H9 (cell line): Measurements from ENCODE around the gene LRRC74B. TPM values are rescaled to one million over a fixed set of nuclear protein-coding genes. Genes with fewer than 3 reads are reported as not detected.
"Not testable (repeated sequence)": the region's sequence is repeated elsewhere in the genome, so short reads cannot be mapped to it uniquely, and the experiment has no call there.

Experiments used
- DNase-seq: peaks from one replicate; pipeline ENCODE4 v3.0.0-alpha.2; 2017
- H2AFZ ChIP-seq: one replicate; pipeline ENCODE4 v1.6.1; 2013; ENCODE audit warnings: mild to moderate bottlenecking, low read length, control low read depth, moderate library complexity
- H2AK5ac ChIP-seq: 2 replicates; pipeline ENCODE4 v1.6.1; 2013; ENCODE audit warnings: low read length, control low read depth, mixed read lengths; ENCODE audit not compliant: insufficient read length
- H2BK120ac ChIP-seq: one replicate; pipeline ENCODE4 v1.6.1; 2013; ENCODE audit warnings: low read depth, mild to moderate bottlenecking, low read length, control low read depth, inconsistent platforms; ENCODE audit not compliant: poor library complexity, severe bottlenecking
- H2BK12ac ChIP-seq: 2 replicates; pipeline ENCODE4 v1.6.1; 2013; ENCODE audit warnings: low read length, control low read depth, mixed read lengths, low read depth; ENCODE audit not compliant: insufficient read length
- H2BK15ac ChIP-seq: 2 replicates; pipeline ENCODE4 v1.6.1; 2013; ENCODE audit warnings: low read depth, low read length, control low read depth
- H2BK20ac ChIP-seq: one replicate; pipeline ENCODE4 v1.6.1; 2013; ENCODE audit warnings: low read depth, mild to moderate bottlenecking, low read length, control low read depth, inconsistent platforms; ENCODE audit not compliant: poor library complexity, severe bottlenecking
- H2BK5ac ChIP-seq: 2 replicates; pipeline ENCODE4 v1.6.1; 2013; ENCODE audit warnings: low read length, control low read depth, mixed read lengths; ENCODE audit not compliant: insufficient read length
- H3K14ac ChIP-seq: 2 replicates; pipeline ENCODE4 v1.6.1; 2013; ENCODE audit warnings: low read length, control low read depth; ENCODE audit not compliant: insufficient read depth
- H3K18ac ChIP-seq: 2 replicates; pipeline ENCODE4 v1.6.1; 2013; ENCODE audit warnings: low read depth, mild to moderate bottlenecking, mixed read lengths, low read length, control low read depth; ENCODE audit not compliant: insufficient read length
- H3K23ac ChIP-seq: 2 replicates; pipeline ENCODE4 v1.6.1; 2013; ENCODE audit warnings: low read length, control low read depth, mixed read lengths, low read depth; ENCODE audit not compliant: insufficient read length
- H3K23me2 ChIP-seq: 2 replicates; pipeline ENCODE4 v1.6.1; 2013; ENCODE audit warnings: low read depth, mild to moderate bottlenecking, mixed read lengths, low read length, control low read depth; ENCODE audit not compliant: insufficient read length, poor library complexity, severe bottlenecking
- H3K27ac ChIP-seq: 2 replicates; pipeline ENCODE4 v1.5.1; 2013; ENCODE audit warnings: low read length, control low read depth, mixed read lengths, low read depth; ENCODE audit not compliant: insufficient read length
- H3K27me3 ChIP-seq: 2 replicates; pipeline ENCODE4 v1.6.1; 2013; ENCODE audit warnings: low read length, control low read depth, inconsistent platforms; ENCODE audit not compliant: insufficient read depth
- H3K4ac ChIP-seq: 2 replicates; pipeline ENCODE4 v1.6.1; 2013; ENCODE audit warnings: low read depth, mild to moderate bottlenecking, control low read depth, inconsistent platforms, low read length, moderate library complexity
- H3K4me1 ChIP-seq: 2 replicates; pipeline ENCODE4 v1.6.1; 2013; ENCODE audit warnings: low read length, control low read depth, inconsistent platforms; ENCODE audit not compliant: insufficient read depth
- H3K4me2 ChIP-seq: 2 replicates; pipeline ENCODE4 v1.6.1; 2013; ENCODE audit warnings: low read length, control low read depth, mixed read lengths; ENCODE audit not compliant: insufficient read length, insufficient read depth
- H3K56ac ChIP-seq: 2 replicates; pipeline ENCODE4 v1.6.1; 2013; ENCODE audit warnings: low read depth, mild to moderate bottlenecking, mixed read lengths, low read length, control low read depth; ENCODE audit not compliant: insufficient read length
- H3K79me1 ChIP-seq: 2 replicates; pipeline ENCODE4 v1.6.1; 2013; ENCODE audit warnings: low read depth, mild to moderate bottlenecking, moderate library complexity, low read length, control low read depth, inconsistent platforms; ENCODE audit not compliant: insufficient read depth, poor library complexity, severe bottlenecking
- H3K79me2 ChIP-seq: 2 replicates; pipeline ENCODE4 v1.6.1; 2013; ENCODE audit warnings: low read length, control low read depth, inconsistent platforms; ENCODE audit not compliant: insufficient read depth
- H3K9ac ChIP-seq: 2 replicates; pipeline ENCODE4 v1.6.1; 2013; ENCODE audit warnings: low read length, control low read depth, mixed read lengths; ENCODE audit not compliant: insufficient read length; ENCODE audit errors: extremely low read depth
- H3K9me3 ChIP-seq: one replicate; pipeline ENCODE4 v1.6.1; 2013; ENCODE audit warnings: low read depth, low read length, inconsistent platforms; ENCODE audit not compliant: control insufficient read depth
- H3T11ph ChIP-seq: one replicate; pipeline ENCODE4 v1.6.1; 2013; ENCODE audit warnings: mild to moderate bottlenecking, low read length, control low read depth, inconsistent platforms
- H4K20me1 ChIP-seq: one replicate; pipeline ENCODE4 v1.6.1; 2013; ENCODE audit not compliant: control insufficient read depth, insufficient read length, insufficient read depth
- H4K5ac ChIP-seq: 2 replicates; pipeline ENCODE4 v1.6.1; 2013; ENCODE audit warnings: low read depth, mild to moderate bottlenecking, mixed read lengths, low read length, control low read depth; ENCODE audit not compliant: insufficient read length
- H4K8ac ChIP-seq: replicated peaks from 2 replicates; pipeline ENCODE4 v1.6.1; 2013; ENCODE audit warnings: low read length, control low read depth, mixed read lengths, low read depth; ENCODE audit not compliant: insufficient read length
- H4K91ac ChIP-seq: 2 replicates; pipeline ENCODE4 v1.6.1; 2013; ENCODE audit warnings: low read depth, mild to moderate bottlenecking, moderate library complexity, mixed read lengths, low read length, control low read depth; ENCODE audit not compliant: insufficient read length
- H3K27ac Mint-ChIP-seq, 3 experiments: 2 replicates in 2 of 3; 3 replicates in 1 of 3; pipeline ENCODE4 v1.8.0; 2020 to 2021; ENCODE audit warnings: mixed read lengths in 3 of 3, mild to moderate bottlenecking in 1 of 3, moderate library complexity in 1 of 3
- H3K27me3 Mint-ChIP-seq: 2 replicates; pipeline ENCODE4 v1.8.0; 2021; ENCODE audit warnings: low read depth, mild to moderate bottlenecking, moderate library complexity, mixed read lengths
- H3K36me3 Mint-ChIP-seq, 3 experiments: 2 replicates in 2 of 3; 3 replicates in 1 of 3; pipeline ENCODE4 v1.8.0; 2020 to 2021; ENCODE audit warnings: low read depth in 3 of 3, mixed read lengths in 3 of 3; ENCODE audit not compliant: insufficient read depth in 1 of 3
- H3K4me1 Mint-ChIP-seq, 2 experiments: 2 replicates each; pipeline ENCODE4 v1.8.0; 2020; ENCODE audit warnings: mixed read lengths in 2 of 2
- H3K4me3 Mint-ChIP-seq, 2 experiments: 2 replicates in 1 of 2; 3 replicates in 1 of 2; pipeline ENCODE4 v1.8.0; 2020 to 2021; ENCODE audit warnings: mild to moderate bottlenecking in 2 of 2, mixed read lengths in 2 of 2, moderate library complexity in 1 of 2
- H3K9me3 Mint-ChIP-seq, 2 experiments: 2 replicates in 1 of 2; 3 replicates in 1 of 2; pipeline ENCODE4 v1.8.0; 2020; ENCODE audit warnings: mild to moderate bottlenecking in 2 of 2, mixed read lengths in 2 of 2, moderate library complexity in 1 of 2
- WGBS: extraction: QIAGEN DNeasy Blood & Tissue Kit; methylation state at CpG from one replicate; pipeline ENCODE4 v1.1.7; 2013; ENCODE audit warnings: missing lambda C conversion rate, low lambda C conversion rate, mixed read lengths; ENCODE audit not compliant: insufficient read length; ENCODE audit errors: extremely low coverage; 5-methylcytosine and 5-hydroxymethylcytosine counted together
- total RNA-seq: library from RNA; stranded (reverse); gene quantifications from 2 replicates; pipeline ENCODE4 v1.2.1, GENCODE V29; 2021
- TF ChIP-seq, protein P1 (sequence below): fragments of 200-600 bp; sonication (generic); conservative IDR thresholded peaks from 3 replicates; pipeline ENCODE4 v1.8.0; 2021; ENCODE audit warnings: antibody characterized with exemption, mild to moderate bottlenecking

The LRRC74B gene
- total RNA-seq, 1 experiment from 2014 or later: not detected

DNA sequence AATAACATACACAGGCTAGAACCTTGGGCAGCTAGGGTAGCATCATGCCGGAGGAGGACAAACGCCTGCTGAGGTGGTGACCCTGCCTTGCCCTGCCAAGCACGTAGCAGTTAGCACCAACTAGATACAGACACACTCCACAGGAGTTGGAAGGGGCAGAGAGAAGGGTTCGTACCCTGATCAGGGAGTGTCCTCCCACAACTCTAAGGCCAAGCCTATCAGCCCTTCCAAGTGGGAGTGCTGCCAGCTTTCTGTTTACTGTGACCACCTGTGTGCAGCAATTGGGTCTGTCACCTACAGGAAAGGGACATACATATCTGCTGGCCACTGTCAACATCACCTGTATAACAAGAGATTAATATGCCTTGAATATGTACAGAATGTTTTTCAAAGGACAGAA is 42.0 kb upstream of the LRRC74B start:
- Histone ChIP-seq H2AK5ac (no peak overlapping the region), H3T11ph (no peak overlapping the region), H3K56ac (no peak overlapping the region), H3K9me3 (no peaks in the 10 kb centered on the region), H4K5ac (no peak overlapping the region), H2BK12ac (no peak overlapping the region), H3K18ac (no peak overlapping the region), H4K20me1 (no peaks in the 10 kb centered on the region), H3K4ac (no peak overlapping the region), H3K23ac (no peak overlapping the region), H3K27ac (no peak overlapping the region), H2BK120ac (no peak overlapping the region), H3K79me2 (no peaks in the 10 kb centered on the region), H3K9ac (no peak overlapping the region), H2BK5ac (no peak overlapping the region), H2BK15ac (no peak overlapping the region), H3K27me3 (no peaks in the 10 kb centered on the region), H3K23me2 (peaks cover 11% of the 10 kb centered on the region), H2BK20ac (no peak overlapping the region), H4K8ac (no peak overlapping the region), H3K4me2 (no peak overlapping the region), H3K4me1 (no peaks in the 10 kb centered on the region; the same call in 1 of the 2 replicates), H2AFZ (no peak overlapping the region), H4K91ac (no peak overlapping the region), H3K14ac (no peak overlapping the region), H3K79me1 (no peaks in the 10 kb centered on the region)
- TF ChIP-seq, protein P1, sequence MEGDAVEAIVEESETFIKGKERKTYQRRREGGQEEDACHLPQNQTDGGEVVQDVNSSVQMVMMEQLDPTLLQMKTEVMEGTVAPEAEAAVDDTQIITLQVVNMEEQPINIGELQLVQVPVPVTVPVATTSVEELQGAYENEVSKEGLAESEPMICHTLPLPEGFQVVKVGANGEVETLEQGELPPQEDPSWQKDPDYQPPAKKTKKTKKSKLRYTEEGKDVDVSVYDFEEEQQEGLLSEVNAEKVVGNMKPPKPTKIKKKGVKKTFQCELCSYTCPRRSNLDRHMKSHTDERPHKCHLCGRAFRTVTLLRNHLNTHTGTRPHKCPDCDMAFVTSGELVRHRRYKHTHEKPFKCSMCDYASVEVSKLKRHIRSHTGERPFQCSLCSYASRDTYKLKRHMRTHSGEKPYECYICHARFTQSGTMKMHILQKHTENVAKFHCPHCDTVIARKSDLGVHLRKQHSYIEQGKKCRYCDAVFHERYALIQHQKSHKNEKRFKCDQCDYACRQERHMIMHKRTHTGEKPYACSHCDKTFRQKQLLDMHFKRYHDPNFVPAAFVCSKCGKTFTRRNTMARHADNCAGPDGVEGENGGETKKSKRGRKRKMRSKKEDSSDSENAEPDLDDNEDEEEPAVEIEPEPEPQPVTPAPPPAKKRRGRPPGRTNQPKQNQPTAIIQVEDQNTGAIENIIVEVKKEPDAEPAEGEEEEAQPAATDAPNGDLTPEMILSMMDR: no peak
- WGBS: no CpG with 5 or more reads among the region's 4 CpGs
- Mint-ChIP-seq H3K9me3 (no peaks in the 10 kb centered on the region), H3K27me3 (no peaks in the 10 kb centered on the region), H3K36me3 (peaks cover 0 to 6% (median 1%) of the 10 kb centered on the region in 3 experiments; a peak in 3 of 7 replicates), H3K4me3 (peak overlapping the region; percentile 88 to 92; a peak in 3 of 5 replicates), H3K4me1 (peaks cover 11 to 17% of the 10 kb centered on the region in 2 experiments), H3K27ac (no peak overlapping the region)
- DNase-seq: no peak

DNA sequence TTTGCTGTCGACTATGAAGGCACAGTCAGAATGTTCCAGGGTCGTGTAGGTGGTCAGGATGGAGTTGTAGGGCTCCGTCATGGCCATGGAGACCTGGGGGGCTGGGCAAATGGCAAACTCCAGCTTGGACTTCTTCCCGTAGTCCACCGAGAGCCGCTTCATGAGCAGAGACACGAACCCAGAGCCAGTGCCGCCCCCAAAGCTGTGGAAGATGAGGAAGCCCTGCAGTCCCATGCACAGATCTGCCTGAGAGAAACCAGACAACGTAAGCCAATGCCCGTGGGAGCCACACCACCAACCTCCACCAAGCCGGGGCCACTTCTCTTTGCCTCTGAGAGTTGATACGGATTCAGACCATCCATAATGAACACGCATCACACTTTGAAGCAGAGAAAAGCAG is 36.5 kb upstream of the LRRC74B start:
- not testable (repeated sequence) for DNase-seq, H4K5ac ChIP-seq, H3K56ac ChIP-seq, H3K18ac ChIP-seq, H2BK20ac ChIP-seq, H3K4me2 ChIP-seq, H3K27ac Mint-ChIP-seq, H2BK120ac ChIP-seq, H2AFZ ChIP-seq, H3K27ac ChIP-seq, H3K23ac ChIP-seq, H3K9ac ChIP-seq, H3K79me1 ChIP-seq, H3K23me2 ChIP-seq, H4K8ac ChIP-seq, H4K20me1 ChIP-seq, H2BK15ac ChIP-seq, H2BK12ac ChIP-seq, H3K79me2 ChIP-seq, H3K9me3 Mint-ChIP-seq, H4K91ac ChIP-seq, H3K9me3 ChIP-seq, H3T11ph ChIP-seq, H2BK5ac ChIP-seq, H3K27me3 ChIP-seq, H3K36me3 Mint-ChIP-seq, H2AK5ac ChIP-seq, H3K4me1 ChIP-seq, H3K14ac ChIP-seq, H3K4ac ChIP-seq
- Mint-ChIP-seq H3K4me1 (peaks cover 28 to 40% of the 10 kb centered on the region in 2 experiments), H3K4me3 (peak overlapping the region in 1 of 2 experiments; percentile 4; a peak in 1 of 5 replicates), H3K27me3 (peaks cover 15% of the 10 kb centered on the region)
- no CpG with 5 or more reads among the region's 13 CpGs for WGBS
